Left kidney (tissue), 2 donors: ENCODE results near the gene FADS2. TPM values are rescaled to one million over a fixed set of nuclear protein-coding genes. Genes with fewer than 3 reads are reported as not detected.
A peak's percentile ranks its signal among the peaks of the same experiment; 100 is the strongest.

Source experiments
- DNase-seq: peaks from one replicate; pipeline ENCODE4 v3.0.0-alpha.2; 2013
- polyA plus RNA-seq: library from polyadenylated mRNA; unstranded; fragments of 120-200 nt; gene quantifications from one replicate; pipeline ENCODE4 v1.2.1, GENCODE V29; 2013; ENCODE audit not compliant: insufficient read length

FADS2 gene
- polyA plus RNA-seq, 1 donor: 105 TPM

DNA sequence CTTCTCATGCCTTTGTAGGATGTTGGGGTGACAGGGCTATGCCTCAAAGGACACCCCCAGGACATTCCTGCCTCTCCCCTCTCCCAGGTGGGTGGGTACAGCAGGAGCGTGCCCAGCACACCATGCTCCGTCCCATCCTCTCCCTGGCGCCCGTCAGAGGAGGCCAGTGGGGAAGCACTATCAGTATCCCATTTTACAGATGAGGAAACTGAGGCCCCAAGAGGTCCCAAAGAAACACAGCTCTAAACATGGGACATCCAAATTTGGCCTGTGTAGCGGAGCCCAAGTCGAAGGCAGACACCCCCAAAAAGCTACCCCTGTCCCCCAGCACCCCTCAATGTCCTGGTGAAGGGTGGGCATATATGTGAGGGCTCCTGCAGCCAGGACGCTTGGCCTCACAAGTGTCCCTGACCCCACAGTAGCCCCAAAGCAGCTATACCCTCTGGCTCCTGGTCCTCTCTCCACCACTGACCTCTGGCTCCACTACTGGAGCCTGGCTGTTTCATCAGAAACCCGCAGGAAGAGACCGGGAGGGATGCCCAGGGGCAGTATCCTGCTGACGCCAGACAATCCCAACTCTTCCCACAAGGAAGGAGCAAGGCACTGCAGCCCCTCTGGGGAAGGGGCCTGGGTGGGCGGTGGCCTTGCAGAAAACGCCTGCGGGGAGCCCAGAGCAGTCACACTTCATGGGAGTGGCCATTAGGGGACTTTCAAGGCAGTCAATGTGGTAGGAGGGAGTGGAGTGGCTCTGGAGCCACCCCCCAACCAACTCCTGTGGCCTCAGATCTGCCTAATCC, 57.9 kb downstream of the FADS2 start:
- DNase-seq: no peak

DNA sequence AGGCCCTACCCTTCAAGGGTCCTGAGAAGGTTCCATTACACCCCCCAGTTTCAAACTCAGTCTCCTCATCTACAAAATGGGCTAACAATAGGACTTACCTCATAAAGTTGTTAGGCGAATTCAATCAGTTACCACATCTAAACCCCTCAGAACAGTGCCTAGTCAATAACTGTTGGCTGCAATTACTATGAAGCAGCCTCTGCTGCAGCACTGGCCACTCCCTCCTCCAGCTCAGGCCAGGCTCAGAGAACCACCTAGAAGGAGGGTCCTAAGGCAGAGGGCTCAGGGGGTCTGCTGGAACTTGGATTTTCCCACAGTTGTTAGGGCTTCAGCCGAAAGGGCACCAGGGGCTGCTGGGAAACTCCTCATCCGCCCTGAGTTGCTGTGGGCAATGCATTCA, 58.5 kb downstream of the FADS2 start:
- no peak for DNase-seq

DNA sequence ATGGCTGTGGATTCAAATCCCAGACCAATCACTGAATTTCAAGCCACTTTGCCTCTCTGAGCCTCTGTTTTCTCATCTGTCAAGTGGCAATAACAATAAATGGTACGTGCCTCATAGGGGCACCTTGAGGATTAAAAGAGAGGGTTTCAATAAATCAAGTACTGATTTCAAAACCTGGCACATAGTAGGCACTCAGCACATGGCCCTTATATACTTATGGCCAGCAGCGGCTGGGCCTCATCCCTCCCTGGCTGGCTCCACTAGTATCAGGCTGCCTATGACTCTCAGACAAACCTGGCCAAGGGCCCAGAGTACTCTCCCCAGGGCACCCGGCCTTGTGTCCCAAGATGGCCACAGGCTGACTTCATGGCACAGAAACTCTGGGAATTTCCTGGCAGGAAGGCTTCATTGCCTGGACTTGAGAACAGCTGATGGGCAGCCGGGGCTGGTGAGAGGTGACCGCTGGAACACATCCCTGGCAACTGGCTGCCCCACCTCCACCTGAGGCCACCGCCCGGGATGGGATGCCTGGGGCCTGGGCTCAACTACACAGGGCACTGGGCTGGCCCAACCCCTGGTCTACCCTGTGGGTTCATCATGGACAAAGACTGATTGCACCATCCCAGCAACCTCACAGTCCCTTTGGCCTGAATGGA, 59.9 kb downstream of the FADS2 start:
- no peak for DNase-seq

DNA sequence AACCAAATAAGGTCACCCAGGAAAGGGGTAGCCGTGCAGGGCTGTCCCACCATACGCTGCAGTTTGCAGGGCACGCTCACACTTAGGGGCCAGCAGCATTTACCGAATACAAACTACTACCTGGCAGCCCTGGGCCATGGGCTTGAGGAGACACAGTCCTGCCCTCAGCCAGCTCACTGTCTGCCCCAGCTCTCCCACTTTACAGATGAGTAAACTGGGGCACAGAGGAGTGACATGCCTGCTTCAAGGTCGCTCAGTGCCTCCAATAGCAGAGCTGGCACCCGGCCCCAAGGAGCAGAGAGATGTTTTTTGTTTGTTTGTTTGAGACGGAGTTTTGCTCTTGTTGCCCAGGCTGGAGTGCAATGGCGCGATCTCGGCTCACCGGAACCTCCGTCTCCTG, 60.5 kb downstream of the FADS2 start:
- no peak for DNase-seq

DNA sequence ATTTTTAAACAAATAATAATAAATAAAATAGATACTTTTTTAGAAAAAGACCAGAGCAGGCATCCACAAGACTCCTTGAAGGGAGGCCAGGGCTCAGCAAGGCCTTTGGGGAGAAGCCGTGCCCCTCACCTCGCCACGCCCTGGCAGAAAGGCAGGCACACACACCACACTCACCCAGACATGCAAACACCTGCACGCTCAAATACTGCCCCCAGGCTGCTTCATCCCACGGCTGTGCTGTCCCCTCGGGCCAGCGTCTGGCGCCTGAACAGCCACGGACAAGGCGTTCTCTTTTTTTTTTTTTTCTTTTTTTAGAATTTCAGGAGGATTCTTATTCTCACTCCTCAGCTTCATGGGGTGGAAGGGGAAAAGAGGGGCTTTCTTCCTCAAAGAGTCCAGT, 61.7 kb downstream of the FADS2 start:
- DNase-seq: no peak

DNA sequence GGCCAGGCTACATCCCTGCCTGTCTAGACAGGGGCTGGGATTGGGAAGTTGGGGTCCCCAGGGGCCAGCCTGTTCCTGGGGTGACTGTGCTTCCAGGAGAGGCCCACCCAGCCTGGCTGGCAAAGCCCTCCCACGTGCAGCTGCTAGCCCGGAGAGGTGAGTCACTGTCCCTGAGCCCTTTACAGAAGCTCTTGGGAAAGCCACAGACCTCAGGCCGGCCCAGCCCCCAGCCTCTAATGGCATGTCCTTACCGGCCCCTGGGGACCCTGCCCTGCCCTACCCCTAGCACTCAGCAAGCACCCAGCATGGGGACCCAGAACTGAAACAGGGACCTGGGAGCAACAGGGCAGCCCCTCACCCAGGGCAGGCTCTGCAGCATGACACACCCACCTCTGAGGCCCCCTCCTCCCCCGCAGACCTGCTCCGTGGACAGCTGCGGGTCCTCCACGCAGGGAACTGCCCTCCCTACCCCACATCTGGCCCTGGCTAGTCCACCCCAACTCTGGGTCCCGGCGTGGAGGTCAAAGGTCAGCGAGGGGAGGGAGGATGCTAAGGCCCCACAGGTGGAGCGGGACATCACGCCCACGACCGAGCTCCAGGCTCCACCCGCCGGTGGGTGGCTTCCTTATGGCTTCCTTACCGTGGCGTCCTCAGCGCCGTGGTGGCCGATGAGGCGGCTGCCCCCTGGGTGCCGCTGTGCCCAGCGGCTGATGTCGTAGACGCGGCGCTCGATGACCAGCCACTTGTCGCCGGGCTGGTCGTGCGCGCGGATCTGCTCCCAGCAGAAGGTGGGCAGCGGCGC, 62.6 kb downstream of the FADS2 start:
- no peak for DNase-seq

DNA sequence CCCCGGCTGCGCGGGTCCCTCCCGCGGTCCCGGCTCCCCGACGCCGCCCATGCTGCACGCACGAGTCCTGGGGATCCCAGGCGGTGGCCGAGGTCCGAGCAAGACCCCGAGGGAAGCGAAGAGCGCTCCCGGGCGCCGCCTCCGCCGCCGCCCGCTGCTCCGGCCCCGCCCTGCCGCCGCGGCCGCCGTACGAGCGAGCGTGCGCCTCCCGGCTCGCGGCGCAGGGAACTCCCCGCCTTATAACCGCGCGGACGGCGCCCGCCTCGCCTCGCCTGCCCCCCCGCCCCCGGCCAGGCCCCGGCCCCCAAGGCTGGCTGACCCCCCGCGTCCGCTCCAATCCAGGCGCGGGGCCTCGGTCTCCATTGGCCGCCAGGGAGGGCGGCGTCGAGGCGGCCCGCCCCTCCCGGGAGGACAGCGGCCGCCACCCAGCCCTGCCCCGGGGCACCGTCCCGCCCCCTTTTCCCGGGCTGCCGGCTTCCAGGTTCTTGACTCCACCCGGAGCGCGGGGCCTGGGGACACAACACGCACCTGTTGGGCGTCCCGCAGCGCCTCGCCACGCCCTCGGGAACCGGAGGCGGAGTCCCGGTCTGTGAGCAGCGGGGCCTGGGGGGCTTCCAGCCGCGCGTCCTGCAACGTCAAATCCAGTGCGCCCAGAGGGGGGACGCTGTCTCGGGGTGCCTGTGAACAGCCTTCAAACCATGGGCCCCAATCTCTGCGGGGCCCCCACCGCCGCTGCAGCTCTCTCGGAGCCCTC, 63.4 kb downstream of the FADS2 start, which contains the start of gene FADS3:
TSS of gene FADS3 (minus strand) at position 215 of the 754 bp plus-strand sequence. CDS start at position 51, 164 bp downstream.
- DNase-seq: peak; percentile 61

DNA sequence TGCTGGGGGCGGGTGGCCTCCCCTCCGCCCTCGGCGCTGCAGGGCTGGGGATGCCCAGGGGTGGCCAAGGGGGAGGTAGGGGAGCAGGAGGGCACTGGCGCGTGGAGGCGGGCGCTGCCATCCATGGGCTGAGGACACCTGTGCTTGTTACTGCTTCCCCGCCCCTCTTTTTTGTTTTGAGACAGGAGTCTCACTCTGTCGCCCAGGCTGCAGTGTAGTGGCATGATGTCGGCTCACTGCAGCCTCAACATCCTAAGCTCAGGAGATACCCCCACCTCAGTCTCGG, 63.9 kb downstream of the FADS2 start:
- DNase-seq: no peak

DNA sequence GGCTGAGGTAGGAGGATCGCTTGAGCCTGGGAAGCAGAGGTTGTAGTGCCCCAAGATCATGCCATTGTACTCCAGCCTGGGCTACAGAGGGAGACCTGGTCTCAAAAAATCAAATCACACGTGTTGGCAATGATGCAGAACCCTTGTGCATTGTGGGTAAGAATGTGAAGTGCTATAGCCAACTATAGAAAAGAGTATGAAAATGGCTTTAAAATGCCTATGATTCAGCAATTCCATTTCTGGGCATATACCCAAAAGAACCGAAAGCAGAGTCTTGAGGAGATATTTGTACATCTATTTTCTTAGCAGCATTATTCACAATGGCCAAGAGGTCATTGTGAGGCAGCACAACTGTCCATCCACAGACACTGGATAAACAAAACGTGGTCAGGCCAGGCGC, 65.9 kb downstream of the FADS2 start:
- no peak for DNase-seq

DNA sequence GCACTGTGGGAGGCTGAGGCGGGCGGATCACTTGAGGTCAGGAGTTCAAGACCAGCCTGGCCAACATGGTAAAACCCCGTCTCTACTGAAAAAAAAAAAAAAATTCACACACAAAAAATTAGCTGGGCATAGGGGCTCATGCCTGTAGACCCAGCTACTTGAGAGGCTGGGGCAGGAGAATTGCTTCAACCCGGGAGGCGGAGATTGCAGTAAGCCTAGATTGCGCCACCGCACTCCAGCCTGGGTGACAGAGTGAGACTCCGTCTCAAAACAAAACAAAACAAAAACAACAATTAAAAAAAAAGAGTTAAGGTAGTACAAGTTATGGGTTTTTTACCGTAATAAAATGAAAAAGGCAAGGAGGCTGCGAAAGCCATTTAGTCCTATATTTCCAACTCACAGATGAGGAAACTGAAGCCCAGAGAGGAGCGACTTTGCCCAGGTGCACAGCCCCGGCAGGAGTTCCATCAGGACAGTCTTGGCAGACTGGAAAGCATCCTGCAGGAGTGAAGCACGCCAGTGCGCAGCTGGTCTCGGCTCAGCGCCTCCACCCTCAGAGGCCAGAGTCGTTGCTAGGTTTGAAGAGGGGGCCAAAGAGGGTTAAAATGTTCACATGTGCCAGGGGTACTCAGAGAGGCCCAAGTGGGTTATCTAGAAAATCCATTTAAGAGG, 67.1 kb downstream of the FADS2 start:
- no peak for DNase-seq

DNA sequence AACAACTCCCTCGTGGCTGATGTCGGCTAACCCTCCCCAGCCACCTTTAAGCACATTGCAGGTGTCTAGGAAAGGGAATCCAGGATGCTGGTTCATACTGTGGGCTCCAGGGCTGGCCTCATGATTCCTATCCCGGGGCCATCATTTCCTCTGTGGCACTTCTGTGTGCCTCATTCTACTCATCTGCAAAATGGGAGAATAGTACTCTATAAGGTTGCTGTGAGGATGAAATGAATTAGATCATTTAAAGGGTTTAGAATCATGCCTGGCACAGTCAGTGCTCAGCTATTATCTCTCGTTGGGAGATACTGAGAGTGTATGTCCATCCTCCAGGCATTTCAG, 67.6 kb downstream of the FADS2 start:
- no peak for DNase-seq

DNA sequence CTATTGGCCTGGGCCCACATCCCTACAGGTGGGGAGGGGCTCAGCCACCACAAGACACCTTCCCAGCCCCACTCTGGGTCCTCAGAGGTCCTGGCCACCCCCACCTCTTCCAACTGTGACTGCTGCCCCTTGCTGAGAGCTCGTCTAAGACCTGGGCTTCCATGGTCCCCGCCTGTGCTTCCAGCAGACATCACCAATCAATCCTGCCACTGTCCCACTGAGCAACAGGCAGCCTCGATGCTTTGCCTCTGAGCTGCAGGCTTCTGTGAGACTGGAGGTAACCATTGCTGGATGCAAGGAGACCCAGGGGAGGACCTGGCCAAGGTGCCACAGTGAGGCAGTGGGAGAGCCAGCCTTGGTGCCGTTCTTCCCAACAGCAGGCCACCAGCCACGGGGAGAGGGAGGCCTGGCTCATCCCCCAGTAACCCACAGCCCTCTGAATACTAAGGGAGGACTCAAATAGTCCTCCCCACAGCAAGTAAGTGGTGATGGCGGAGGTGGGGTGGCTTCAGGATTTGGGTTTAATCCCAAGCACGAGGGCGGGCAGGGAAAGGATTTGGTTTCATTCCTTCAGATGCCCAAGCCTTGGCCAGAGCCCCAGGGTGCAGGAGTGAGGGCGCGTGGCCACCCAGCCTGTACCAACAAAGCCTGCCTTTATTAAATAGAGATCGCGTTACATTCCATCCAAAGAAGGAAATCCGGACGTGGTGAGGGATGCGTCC, 68.7 kb downstream of the FADS2 start:
- DNase-seq: no peak

DNA sequence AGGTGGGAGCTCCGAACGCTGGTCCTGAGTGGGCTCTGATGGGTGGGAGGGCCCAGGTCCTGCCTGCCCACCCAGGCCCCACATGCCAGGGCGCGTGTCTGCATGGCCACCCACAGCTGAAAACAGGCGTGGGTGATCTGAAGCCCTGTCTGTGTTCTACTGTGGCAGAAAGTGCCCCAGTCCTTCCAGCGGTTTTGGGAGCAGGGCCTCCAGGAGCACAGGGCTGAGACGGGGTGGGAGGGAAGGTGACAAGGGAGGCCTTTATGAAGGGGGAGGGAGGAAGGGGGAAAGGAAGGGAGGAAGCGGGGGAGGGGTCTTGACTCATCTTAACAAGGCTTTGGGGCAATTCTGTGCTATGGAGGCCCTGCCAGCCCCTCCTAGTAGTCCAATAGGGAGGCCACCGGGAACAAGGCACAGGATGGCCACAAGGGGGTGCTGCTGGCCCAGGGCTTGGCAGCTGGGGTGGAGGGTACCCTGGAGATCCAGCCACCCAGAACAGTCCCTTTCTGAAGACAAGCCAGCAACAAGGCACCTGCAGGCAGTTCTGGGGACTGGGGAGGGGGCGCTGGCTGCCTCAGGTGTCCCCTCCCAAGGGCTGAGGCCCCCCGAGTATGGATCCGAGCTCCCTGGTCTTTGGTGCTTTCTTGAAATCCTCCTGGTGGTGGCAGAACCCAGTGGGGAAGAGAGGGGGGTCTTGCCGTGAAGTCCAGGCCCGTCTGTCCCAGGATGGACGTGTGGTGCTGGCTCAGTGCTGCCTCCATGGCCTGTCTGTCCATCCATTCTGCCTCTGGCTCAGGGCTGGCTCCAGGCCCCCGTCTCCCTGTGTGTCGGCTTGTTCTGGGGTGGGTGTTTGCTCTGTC, 69.5 kb downstream of the FADS2 start:
- DNase-seq: peak; percentile 66

DNA sequence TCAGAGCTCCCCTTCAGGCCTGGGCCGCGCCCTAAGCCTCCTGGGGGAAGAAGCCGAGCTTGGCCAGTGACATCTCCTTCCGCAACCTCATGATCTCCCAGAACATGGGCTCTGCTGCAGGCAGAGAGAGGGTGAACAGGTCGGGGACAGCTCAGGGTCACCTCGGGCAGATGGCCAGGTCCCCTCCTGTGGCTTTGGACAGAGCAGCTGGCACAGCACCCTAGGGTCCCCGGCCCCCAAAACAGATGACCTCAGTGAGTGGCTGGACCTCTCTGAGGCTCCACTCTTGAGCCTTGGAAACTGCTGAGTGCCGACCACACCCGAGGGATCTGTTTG, 70.1 kb downstream of the FADS2 start:
- DNase-seq: no peak

DNA sequence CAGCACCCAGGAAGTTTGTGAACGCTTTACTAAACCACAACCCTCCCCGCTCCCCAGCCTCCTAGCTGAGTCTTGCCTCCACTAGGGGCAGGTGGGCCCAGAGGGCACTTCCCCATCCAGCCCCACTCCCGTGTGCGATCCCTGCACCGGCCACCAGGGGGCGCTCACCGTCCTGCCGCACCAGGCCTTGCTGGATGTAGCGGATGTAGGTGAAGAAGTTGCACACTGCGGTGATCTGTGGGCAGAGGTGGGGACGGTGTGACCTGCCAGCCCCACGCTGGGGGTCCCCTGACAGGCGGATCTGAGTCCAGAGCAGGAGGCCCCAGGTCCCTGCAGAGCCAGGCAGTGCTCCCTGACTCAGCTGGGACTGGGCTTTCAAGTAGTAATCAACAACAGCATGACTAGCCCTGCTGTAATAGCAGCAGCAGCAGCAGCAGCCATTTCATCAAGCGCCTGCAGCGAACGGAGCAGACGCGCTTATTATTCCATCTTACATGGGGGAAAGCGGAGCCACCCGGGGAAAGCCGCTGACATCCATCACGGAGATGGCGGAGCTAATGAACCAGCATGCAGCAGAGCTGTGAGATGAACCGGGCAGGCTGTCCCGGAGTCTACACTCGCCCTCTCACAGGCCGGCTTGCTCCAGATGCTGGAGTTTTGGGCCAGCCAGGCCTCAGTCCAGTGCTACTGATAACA, 71.2 kb downstream of the FADS2 start:
- DNase-seq: no peak

DNA sequence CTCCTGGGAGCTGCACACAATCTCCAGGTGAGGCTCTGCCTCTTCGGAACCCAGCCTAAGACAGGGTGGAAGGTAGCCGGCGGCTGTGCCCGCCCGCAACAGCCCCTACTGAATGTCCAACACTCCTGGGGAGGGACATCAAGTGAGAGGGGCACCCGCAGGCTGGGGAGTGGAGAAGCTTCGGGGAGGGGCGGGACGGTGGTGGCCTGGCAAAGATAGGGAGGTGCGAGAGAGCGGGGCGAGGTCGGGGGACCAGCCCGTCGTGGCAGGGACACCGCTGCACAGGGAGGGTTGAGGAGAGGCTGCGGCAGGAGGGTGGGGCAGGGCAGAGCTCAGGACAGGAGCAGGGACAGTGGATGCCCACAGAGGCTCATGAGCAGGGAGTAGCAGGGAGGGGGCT, 72.2 kb downstream of the FADS2 start:
- DNase-seq: no peak

DNA sequence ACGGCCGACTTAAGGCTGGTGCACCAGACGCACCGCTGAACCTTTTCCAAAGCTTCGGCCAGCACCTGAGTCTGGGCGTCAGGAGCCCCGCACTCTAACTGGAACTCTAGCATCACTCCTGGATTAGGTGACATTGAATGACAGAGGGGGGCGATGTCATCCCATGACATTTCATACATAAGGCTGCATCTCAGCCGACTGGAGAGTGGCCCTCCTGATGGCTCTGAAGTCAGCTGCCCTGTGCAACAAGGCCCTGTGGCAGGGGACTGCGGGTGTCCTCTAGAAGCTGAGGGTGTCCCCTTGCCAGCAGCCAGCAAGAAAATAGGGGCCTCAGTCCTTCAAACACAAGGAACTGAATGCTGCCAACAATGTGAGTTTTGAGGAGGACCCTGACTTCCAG, 73.3 kb downstream of the FADS2 start:
- no peak for DNase-seq

DNA sequence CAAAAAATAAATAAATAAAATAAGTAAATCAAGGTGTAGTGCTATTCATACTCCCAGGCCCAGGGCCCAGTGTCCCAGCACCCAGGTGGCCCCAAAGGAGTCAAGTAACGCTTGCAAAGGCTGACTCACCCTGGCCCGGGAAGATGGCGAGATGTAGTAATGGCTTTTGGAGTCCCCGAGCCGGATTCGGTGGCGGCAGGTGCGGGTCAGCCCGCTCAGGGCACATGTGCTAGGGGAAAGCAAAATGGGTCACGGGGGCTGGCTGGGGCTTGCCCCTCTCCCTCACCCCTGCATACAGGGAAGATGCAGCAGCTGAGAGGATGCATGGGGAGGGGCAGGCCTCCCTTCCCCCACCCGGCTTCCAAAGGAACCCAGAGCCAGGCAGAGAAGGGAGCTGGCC, 74.2 kb downstream of the FADS2 start:
- no peak for DNase-seq

DNA sequence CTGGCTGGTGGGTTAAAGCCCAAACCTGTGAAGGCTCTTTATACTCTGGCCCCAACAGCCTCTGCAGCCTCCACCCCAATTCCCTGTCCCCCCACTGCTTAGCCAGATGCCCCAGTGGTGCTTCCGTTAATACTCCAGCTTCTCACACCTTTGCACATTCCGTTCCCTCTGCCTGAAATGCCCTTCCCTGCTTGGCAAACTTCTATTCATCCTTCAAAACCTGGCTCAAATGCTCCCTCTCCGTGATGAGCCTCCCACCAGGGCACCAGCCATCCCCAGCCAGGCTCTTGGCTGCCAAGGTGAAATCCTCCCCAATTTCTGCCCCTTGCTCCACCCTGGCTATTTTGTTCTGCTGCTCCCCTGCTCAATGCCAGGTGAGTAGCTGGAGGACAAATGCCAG, 75.7 kb downstream of the FADS2 start:
- no peak for DNase-seq

DNA sequence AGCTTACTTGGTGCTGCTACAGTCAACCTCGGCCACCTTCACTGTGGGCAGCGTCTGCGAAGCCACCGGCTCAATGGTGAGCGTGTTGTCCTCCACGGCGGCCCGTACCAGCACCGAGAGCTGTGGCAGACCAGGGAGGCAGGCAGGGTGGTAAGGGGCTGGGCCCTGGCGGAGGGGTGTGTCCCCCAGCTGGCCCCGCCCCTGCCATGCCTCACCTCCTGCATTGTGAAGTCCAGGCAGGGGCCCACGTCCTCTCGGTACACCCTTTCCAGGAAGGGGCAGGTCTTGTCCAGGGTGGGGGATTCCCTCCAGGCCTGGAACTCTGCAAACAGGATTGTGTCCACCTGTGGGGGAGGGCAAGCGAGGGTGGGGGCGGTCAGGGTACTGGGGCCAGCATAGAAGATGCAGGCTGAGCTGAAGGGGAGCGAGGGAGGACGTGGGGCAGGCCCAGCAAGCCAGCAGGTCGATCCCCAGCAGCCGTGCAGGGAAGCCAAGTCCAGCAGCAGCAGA, 76.5 kb downstream of the FADS2 start:
- DNase-seq: no peak
